ENCODE results near the gene RICTOR. TPM values are rescaled to one million over a fixed set of nuclear protein-coding genes. Genes with fewer than 3 reads are reported as not detected.

The RICTOR gene
- total and polyA plus RNA-seq, 9 of the 15 experiments (the other 6 are each of a cell fraction or from before 2014, with no cell fraction given): 13.9 to 46.6 (median 22.6) TPM

- no peak for TF ChIP-seq EP400 (IDR thresholded peaks at IDR 0.05)
- peak; percentile 89 for TF ChIP-seq SMARCA4 (IDR thresholded peaks at IDR 0.05)
- peak; percentile 99 for TF ChIP-seq MEIS2 (IDR thresholded peaks at IDR 0.05; ENCODE audit: partially characterized antibody)
- no peak for TF ChIP-seq TFE3 (CRISPR knock-in tag; IDR thresholded peaks at IDR 0.05)
- 0 out of 2 replicates have a peak, but pooled peaks have one; percentile 14 for TF ChIP-seq MAFG (tag; conservative IDR thresholded peaks at IDR 0.05)
- TF ChIP-seq MTF1 (CRISPR knock-in tag; IDR thresholded peaks at IDR 0.05; ENCODE audit: borderline replicate concordance): no peak
- TF ChIP-seq NONO (IDR thresholded peaks at IDR 0.05; ENCODE audit: low read depth in 2 of 2, low read length in 1 of 2): no peak
- TF ChIP-seq NFYB (IDR thresholded peaks at IDR 0.05; ENCODE audit: extremely low read depth, insufficient read length): no peak
- peak; percentile 92 for TF ChIP-seq PKNOX1 (IDR thresholded peaks at IDR 0.05)
- TF ChIP-seq TAF7 (tag; IDR thresholded peaks at IDR 0.05): no peak
- TF ChIP-seq ZNF184 (CRISPR knock-in tag; IDR thresholded peaks at IDR 0.05): no peak
- TF ChIP-seq TEAD1 (CRISPR knock-in tag; IDR thresholded peaks at IDR 0.05): no peak
- TF ChIP-seq HMBOX1 (IDR thresholded peaks at IDR 0.05): peak; percentile 46; the same call in 1 of the 2 replicates
- no peak for TF ChIP-seq MYBL2 (IDR thresholded peaks at IDR 0.05; ENCODE audit: low read depth)
- no peak for TF ChIP-seq MYBL2 (CRISPR knock-in tag; IDR thresholded peaks at IDR 0.05; ENCODE audit: borderline replicate concordance)
- no peak for TF ChIP-seq TGIF2 (CRISPR knock-in tag; IDR thresholded peaks at IDR 0.05)
- TF ChIP-seq FOXA3 (CRISPR knock-in tag; conservative IDR thresholded peaks at IDR 0.05 in 1 of 2, IDR thresholded peaks at IDR 0.05 in 1 of 2): peak in 1 of 2 experiments; percentile 56; a peak in 2 of 4 replicates
- no peak for TF ChIP-seq DIDO1 (tag; IDR thresholded peaks at IDR 0.05; ENCODE audit: low read depth)
- TF ChIP-seq CREB5 (CRISPR knock-in tag; IDR thresholded peaks at IDR 0.05): no peak
- TF ChIP-seq LEF1 (IDR thresholded peaks at IDR 0.05): peak; percentile 43; the same call in 1 of the 2 replicates
- 0 out of 2 replicates have a peak, but pooled peaks have one; percentile 2 for TF ChIP-seq ATF4 (CRISPR knock-in tag; IDR thresholded peaks at IDR 0.05)
- TF ChIP-seq TEAD4 (IDR thresholded peaks at IDR 0.05; ENCODE audit: low read length): no peak
- TF ChIP-seq TEAD4 (CRISPR knock-in tag; IDR thresholded peaks at IDR 0.05; ENCODE audit: borderline replicate concordance): no peak
- TF ChIP-seq TAF1 (IDR thresholded peaks at IDR 0.05; ENCODE audit: control insufficient read depth, extremely low read depth, insufficient read depth, low read length, severe bottlenecking): no peak
These were observed 49.3 kb downstream of the RICTOR start (continued) for GRCh38 chr5:39024884-39025283.
